WTC11 (cell line): Measurements from ENCODE around the gene HSD11B1L. TPM values are rescaled to one million over a fixed set of nuclear protein-coding genes. Genes with fewer than 3 reads are reported as not detected.

Source experiments
- ATAC-seq: fragments of 200-7000 bp; cut with Tn5 transposase; 2 replicates; pipeline ENCODE4 v1.10.0; 2021; ENCODE audit warnings: mild to moderate bottlenecking, moderate library complexity
- CTCF ChIA-PET: fragments of 300-600 bp; sonication (Branson Sonifier 250); formaldehyde crosslinking; loops from one replicate; lab custom pipeline; 2021; ENCODE audit warnings: antibody characterized with exemption; lab: Charles Lee
- POLR2A ChIA-PET: fragments of 350-600 bp; sonication (Branson Sonifier 250); formaldehyde crosslinking; loops from one replicate; lab custom pipeline; 2021; ENCODE audit warnings: antibody characterized with exemption; lab: Charles Lee
- DNase-seq: peaks from one replicate; pipeline ENCODE4 v3.0.0; 2021; ENCODE audit warnings: low spot score
- H3K27ac Mint-ChIP-seq: 2 replicates; pipeline ENCODE4 v1.8.0; 2021; ENCODE audit warnings: mixed read lengths
- H3K27me3 Mint-ChIP-seq: 2 replicates; pipeline ENCODE4 v1.8.0; 2021; ENCODE audit warnings: low read depth, mild to moderate bottlenecking, moderate library complexity, mixed read lengths
- H3K36me3 Mint-ChIP-seq: 2 replicates; pipeline ENCODE4 v1.8.0; 2021; ENCODE audit warnings: mixed read lengths
- H3K4me1 Mint-ChIP-seq: 2 replicates; pipeline ENCODE4 v1.8.0; 2022; ENCODE audit warnings: mixed read lengths
- H3K4me3 Mint-ChIP-seq: 2 replicates; pipeline ENCODE4 v1.8.0; 2021; ENCODE audit warnings: mild to moderate bottlenecking, moderate library complexity, mixed read lengths
- H3K9me3 Mint-ChIP-seq: 2 replicates; pipeline ENCODE4 v1.8.0; 2021; ENCODE audit warnings: mixed read lengths
- ATF1 ChIP-seq: sonication (generic); formaldehyde crosslinking; IDR thresholded peaks from 2 replicates; pipeline ENCODE4 v1.8.1; 2023; ENCODE audit warnings: mild to moderate bottlenecking, moderate library complexity, missing genetic modification reagents
- ATF3 ChIP-seq: sonication (generic); formaldehyde crosslinking; conservative IDR thresholded peaks from 2 replicates; pipeline ENCODE4 v1.8.1; 2022; ENCODE audit warnings: mild to moderate bottlenecking, missing genetic modification reagents
- CREB1 ChIP-seq: sonication (generic); formaldehyde crosslinking; IDR thresholded peaks from 2 replicates; pipeline ENCODE4 v1.8.0; 2023; ENCODE audit warnings: mild to moderate bottlenecking, missing genetic modification reagents
- E2F4 ChIP-seq: sonication (generic); formaldehyde crosslinking; IDR thresholded peaks from 2 replicates; pipeline ENCODE4 v1.8.1; 2022; ENCODE audit warnings: low read depth, mild to moderate bottlenecking, moderate library complexity, missing genetic modification reagents, borderline replicate concordance
- FOXP1 ChIP-seq: sonication (generic); formaldehyde crosslinking; IDR thresholded peaks from 2 replicates; pipeline ENCODE4 v1.8.0; 2022; ENCODE audit warnings: missing genetic modification reagents, mild to moderate bottlenecking, moderate library complexity, borderline replicate concordance
- HMGXB4 ChIP-seq: sonication (generic); formaldehyde crosslinking; IDR thresholded peaks from 2 replicates; pipeline ENCODE4 v1.8.1; 2023; ENCODE audit warnings: mild to moderate bottlenecking, moderate library complexity, missing genetic modification reagents
- IRF1 ChIP-seq: sonication (generic); formaldehyde crosslinking; IDR thresholded peaks from 2 replicates; pipeline ENCODE4 v1.8.0; 2023; ENCODE audit warnings: missing genetic modification reagents
- NR2C2 ChIP-seq: sonication (generic); formaldehyde crosslinking; IDR thresholded peaks from 2 replicates; pipeline ENCODE4 v1.8.0; 2022; ENCODE audit warnings: mild to moderate bottlenecking, missing genetic modification reagents
- PRRX2 ChIP-seq: fragments of 250-450 bp; sonication (Bioruptor Pico); IDR thresholded peaks from 2 replicates; pipeline ENCODE4 v1.8.0; 2021; ENCODE audit warnings: mild to moderate bottlenecking
- SMAD3 ChIP-seq: sonication (generic); formaldehyde crosslinking; IDR thresholded peaks from 2 replicates; pipeline ENCODE4 v1.8.0; 2022; ENCODE audit warnings: missing genetic modification reagents, mild to moderate bottlenecking, borderline replicate concordance
- TCF7 ChIP-seq: sonication (generic); formaldehyde crosslinking; IDR thresholded peaks from 2 replicates; pipeline ENCODE4 v1.8.0; 2022; ENCODE audit warnings: mild to moderate bottlenecking, low read depth, missing genetic modification reagents, moderate library complexity
- TP53 ChIP-seq: sonication (generic); formaldehyde crosslinking; IDR thresholded peaks from 2 replicates; pipeline ENCODE4 v1.8.1; 2023; ENCODE audit warnings: mild to moderate bottlenecking, missing genetic modification reagents
- USF1 ChIP-seq: sonication (generic); formaldehyde crosslinking; IDR thresholded peaks from 2 replicates; pipeline ENCODE4 v1.8.0; 2022; ENCODE audit warnings: mild to moderate bottlenecking, missing genetic modification reagents
- ZNF219 ChIP-seq: sonication (generic); formaldehyde crosslinking; IDR thresholded peaks from 2 replicates; pipeline ENCODE4 v1.8.0; 2023; ENCODE audit warnings: missing genetic modification reagents, mild to moderate bottlenecking, borderline replicate concordance
- total RNA-seq: library from RNA; stranded (reverse); gene quantifications from 3 replicates; pipeline ENCODE4 v1.2.3, GENCODE V29; 2021

Gene HSD11B1L
- total RNA-seq, 1 experiment from 2014 or later, result 11.8 TPM

GRCh38 chr19:5679289-5680083 lies 1.3 kb upstream of the HSD11B1L start:
- DNase-seq (no peak), ATAC-seq (no peak)

GRCh38 chr19:5680084-5680436 lies 767 bp upstream of the HSD11B1L start:
- CTCF ChIA-PET, result interaction anchor here (0.6 to 0.9 kb wide), 2 partner anchors 99 to 124 kb away, joined by 4 read pairs; no protein-coding TSS in a partner anchor
- POLR2A ChIA-PET, result interaction anchor here (1.0 to 1.2 kb wide), 2 partner anchors 10 to 57 kb away, joined by 3 to 5 read pairs; partner anchors contain the start of genes SAFB and SAFB2
- peak; percentile 25 for ATAC-seq

More at GRCh38 chr19:5679289-5680083, 1.3 kb upstream of the HSD11B1L start:
- ChIA-PET POLR2A (interaction anchor here (1.0 to 1.2 kb wide), 2 partner anchors 10 to 57 kb away, joined by 3 to 5 read pairs; partner anchors contain the start of genes SAFB and SAFB2), CTCF (interaction anchor here (0.6 to 1.2 kb wide), 3 partner anchors 10 to 124 kb away, joined by 4 to 7 read pairs (median 4); partner anchors contain the start of gene RPL36)
- Mint-ChIP-seq H3K27ac (peak overlapping the region; percentile 92; the same call in 1 of the 2 replicates), H3K4me3 (peak overlapping the region; percentile 99), H3K4me1 (peaks cover 15% of the 10 kb centered on the region), H3K9me3 (no peaks in the 10 kb centered on the region), H3K27me3 (peaks cover 18% of the 10 kb centered on the region), H3K36me3 (no peaks in the 10 kb centered on the region)
- TF ChIP-seq IRF1 (CRISPR knock-in tag), result peak; percentile 36; the same call in 1 of the 2 replicates
- no peak for TF ChIP-seq HMGXB4
- TF ChIP-seq ATF3, result no peak

GRCh38 chr19:5681391-5682106 lies 722 bp downstream of the HSD11B1L start:
- no peaks in the 10 kb centered on the region for H3K36me3 Mint-ChIP-seq
- peak overlapping the region; percentile 99 for H3K4me3 Mint-ChIP-seq
- no peaks in the 10 kb centered on the region for H3K9me3 Mint-ChIP-seq
- H3K27ac Mint-ChIP-seq, result no peak overlapping the region
- POLR2A ChIA-PET, result no interaction called here
- TF ChIP-seq USF1 (CRISPR knock-in tag), result no peak
- 0 out of 2 replicates have a peak, but pooled peaks have one; percentile 2 for TF ChIP-seq FOXP1 (CRISPR knock-in tag)
- no peak for DNase-seq
- CTCF ChIA-PET, result interaction anchor here (1.6 kb wide), 1 partner anchor 8 kb away, joined by 6 read pairs; no protein-coding TSS in a partner anchor
- ATAC-seq, result no peak
- peaks cover 17% of the 10 kb centered on the region for H3K4me1 Mint-ChIP-seq
- H3K27me3 Mint-ChIP-seq, result peaks cover 18% of the 10 kb centered on the region

More at GRCh38 chr19:5680084-5680436, 767 bp upstream of the HSD11B1L start:
- Mint-ChIP-seq H3K9me3 (no peaks in the 10 kb centered on the region), H3K36me3 (no peaks in the 10 kb centered on the region), H3K4me3 (peak overlapping the region; percentile 99), H3K27me3 (peaks cover 18% of the 10 kb centered on the region), H3K27ac (peak overlapping the region; percentile 92), H3K4me1 (peaks cover 12% of the 10 kb centered on the region)
- TF ChIP-seq CREB1 (CRISPR knock-in tag) (no peak), IRF1 (CRISPR knock-in tag) (peak; percentile 8; the same call in 1 of the 2 replicates)
- DNase-seq, result peak; percentile 44

GRCh38 chr19:5682107-5682482 lies 1.3 kb downstream of the HSD11B1L start:
- ATAC-seq (no peak), DNase-seq (no peak)
- TF ChIP-seq TCF7 (CRISPR knock-in tag) (no peak), TP53 (CRISPR knock-in tag) (no peak), ATF1 (CRISPR knock-in tag) (no peak), NR2C2 (CRISPR knock-in tag) (no peak), ZNF219 (CRISPR knock-in tag) (no peak), PRRX2 (CRISPR knock-in tag) (no peak), E2F4 (CRISPR knock-in tag) (no peak), SMAD3 (no peak)
- Mint-ChIP-seq H3K27ac (no peak overlapping the region), H3K4me1 (peaks cover 17% of the 10 kb centered on the region), H3K27me3 (peaks cover 18% of the 10 kb centered on the region), H3K4me3 (peak overlapping the region; percentile 99), H3K9me3 (no peaks in the 10 kb centered on the region), H3K36me3 (no peaks in the 10 kb centered on the region)
- ChIA-PET POLR2A (no interaction called here), CTCF (interaction anchor here (1.6 kb wide), 1 partner anchor 7 kb away, joined by 6 read pairs; no protein-coding TSS in a partner anchor)
